DMS 273 (cell line): ENCODE measurements around the gene MB21D2.

ENCODE experiments used
- DNase-seq: peaks from one replicate; lab custom pipeline; 2025; ENCODE audit not compliant: unreplicated experiment; lab: John Stamatoyannopoulos, UW

The MB21D2 gene

DNA sequence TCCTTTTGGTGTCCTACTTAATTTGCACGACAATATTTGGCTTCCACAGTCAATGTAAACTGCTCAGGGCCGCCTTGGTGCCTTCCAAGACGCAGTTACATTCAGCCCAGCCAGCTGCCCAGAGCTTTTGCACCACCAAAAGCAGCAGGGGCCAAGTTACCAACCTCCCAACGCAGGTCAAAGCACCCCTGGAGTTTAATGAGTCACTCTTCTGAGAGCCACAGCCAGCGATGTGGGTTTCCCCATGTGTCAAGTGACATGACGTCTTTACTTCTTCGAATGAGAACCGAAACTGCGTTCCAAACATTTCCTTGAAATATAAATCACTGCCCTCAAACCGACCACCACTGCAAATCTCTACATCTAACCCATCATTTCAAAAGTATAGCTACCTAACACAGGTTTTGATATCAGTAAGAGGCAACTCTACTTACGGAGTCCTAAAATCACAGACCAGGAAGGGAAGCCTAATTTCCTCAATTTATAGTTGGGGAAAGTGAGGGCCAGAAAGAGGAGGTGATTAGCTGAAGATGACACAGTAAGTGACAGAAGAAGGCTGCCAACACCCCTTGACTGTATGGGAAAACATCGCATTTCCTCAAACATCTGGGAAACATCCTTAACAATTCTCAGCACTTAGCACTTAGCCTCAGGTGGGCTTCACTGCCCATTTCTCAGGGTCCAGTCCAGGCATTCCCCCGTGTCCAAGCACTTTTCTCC, 24.5 kb downstream of the MB21D2 start:
- DNase-seq, result peak; percentile 57

GRCh38 chr3:192890347-192891335, 27.0 kb downstream of the MB21D2 start:
- DNase-seq, result no peak

GRCh38 chr3:192889679-192890078, 28.0 kb downstream of the MB21D2 start:
- DNase-seq, result no peak

DNA sequence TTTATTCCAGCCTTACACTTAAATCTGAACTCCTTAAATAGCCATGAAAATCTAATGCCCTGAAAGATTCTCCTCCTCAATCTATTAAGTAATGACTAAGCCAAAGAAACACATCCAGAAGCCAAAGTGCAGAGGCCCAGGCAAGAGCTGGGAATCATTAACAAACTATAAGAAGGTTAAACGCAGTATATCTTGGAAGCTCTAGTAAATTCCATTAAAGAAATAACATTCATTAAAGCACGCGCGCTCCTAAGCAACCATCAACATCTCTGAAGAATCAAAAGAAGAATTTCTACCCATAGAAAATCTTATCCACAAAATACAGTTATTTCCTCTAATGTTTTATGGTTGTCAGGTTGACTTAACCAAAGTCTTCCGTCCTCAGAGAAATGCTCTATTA, 29.5 kb downstream of the MB21D2 start:
- DNase-seq, result no peak

- DNase-seq, result no peak
These were observed 30.0 kb downstream of the MB21D2 start for GRCh38 chr3:192887701-192888100.

DNA sequence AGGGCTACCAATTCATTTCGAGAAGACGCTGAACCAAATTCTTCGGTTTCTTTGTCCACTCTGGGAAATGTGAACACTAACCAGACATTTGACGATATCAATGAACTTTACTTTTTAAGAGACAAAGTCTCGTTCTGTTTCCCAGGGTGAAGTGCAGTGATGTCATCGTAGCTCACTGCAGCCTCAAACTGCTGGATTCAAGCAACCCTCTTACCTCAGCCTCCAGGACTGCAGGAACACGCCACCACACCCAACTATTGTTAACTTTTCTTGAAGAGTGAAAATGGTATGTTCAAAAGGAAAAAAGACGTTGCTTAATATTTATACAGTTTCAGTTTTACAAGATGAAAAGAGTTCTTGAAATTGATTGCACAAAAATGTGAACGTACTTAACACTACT, 30.6 kb downstream of the MB21D2 start:
- DNase-seq, result no peak

DNA sequence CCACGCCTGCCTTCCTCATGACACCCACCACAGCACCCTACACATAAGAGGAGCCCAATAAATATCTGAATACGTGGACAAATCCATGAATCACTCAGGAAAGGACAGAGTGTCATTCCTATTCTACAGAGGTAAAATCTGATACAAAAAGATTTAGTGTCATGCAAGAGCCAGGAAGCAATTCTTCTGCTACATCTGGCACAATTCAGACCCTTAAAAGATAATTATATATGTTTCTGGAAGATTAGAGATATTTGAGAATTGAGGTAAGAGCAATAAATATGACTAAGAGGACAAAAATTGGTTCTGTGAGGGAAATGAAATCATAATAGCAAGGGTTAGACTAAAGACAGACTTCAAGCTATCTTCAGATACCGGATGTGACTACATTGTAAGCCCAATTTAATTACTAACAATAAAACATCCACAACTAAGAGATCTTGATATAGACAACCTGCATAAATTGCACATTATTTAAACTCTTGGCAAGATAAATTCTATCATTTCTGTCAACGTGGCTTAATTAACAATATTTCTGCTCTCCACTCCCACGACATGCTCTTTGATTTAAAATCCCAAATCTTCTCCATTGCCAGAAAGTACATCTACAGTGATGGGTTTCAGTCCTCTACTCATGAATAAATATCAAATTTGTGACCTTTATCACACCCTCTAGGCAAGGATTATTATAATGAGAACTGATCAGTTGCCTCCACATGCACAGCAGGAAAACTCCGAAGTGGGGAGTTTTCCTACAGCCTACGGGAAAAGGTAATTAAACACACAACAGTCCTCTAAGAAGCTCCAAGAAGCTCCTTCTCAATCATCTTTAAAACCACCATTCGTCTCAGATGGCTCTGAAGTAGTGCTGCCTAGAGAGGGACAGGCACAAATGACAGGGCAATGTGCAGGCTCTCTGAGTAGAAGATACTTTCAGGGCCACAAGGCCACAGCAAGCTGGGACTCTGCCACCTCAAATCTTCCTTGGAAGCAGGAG, 32.6 kb downstream of the MB21D2 start:
- no peak for DNase-seq

DNA sequence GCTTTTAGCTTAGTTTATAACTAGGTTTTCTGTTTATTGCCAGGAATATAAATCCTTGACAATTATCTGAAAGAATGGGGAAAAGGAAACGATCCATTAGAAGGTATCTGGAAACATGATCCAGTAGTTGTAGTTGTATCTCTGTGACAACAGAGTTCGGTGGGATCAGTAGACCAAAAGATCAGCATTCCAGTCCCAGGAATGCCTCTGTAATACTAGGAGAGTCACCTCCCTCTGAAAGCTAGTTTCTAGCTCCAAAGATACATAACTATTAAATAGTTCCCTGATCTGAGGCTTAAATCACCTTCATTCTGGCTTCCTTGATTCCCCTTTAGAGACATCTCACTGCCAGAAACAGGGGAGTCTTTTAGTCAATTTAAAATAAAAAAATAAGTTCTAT, 34.1 kb downstream of the MB21D2 start:
- no peak for DNase-seq

GRCh38 chr3:192881159-192881786, 36.4 kb downstream of the MB21D2 start:
- no peak for DNase-seq

DNA sequence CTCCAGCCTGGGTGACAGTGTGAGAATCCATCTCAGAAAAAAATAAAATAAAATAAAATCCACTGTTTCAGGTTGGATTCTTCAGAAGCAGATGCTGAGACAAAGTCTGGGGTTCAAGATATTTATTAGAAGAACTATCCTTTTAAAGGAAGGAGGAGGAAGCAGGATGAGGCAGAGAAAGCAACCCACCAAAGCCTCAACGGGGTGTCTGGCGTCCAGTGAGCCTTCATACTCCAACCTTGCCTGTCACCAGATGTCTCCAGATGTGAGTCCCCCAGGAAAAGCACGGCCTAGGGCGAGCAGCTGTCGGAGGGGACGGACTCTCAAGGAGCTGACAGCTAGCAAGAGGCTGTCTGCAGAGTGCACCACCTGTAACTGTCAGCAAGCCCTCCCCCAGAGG, 37.3 kb downstream of the MB21D2 start:
- DNase-seq, result no peak

GRCh38 chr3:192879346-192880031, 38.2 kb downstream of the MB21D2 start:
- DNase-seq, result peak; percentile 26

DNA sequence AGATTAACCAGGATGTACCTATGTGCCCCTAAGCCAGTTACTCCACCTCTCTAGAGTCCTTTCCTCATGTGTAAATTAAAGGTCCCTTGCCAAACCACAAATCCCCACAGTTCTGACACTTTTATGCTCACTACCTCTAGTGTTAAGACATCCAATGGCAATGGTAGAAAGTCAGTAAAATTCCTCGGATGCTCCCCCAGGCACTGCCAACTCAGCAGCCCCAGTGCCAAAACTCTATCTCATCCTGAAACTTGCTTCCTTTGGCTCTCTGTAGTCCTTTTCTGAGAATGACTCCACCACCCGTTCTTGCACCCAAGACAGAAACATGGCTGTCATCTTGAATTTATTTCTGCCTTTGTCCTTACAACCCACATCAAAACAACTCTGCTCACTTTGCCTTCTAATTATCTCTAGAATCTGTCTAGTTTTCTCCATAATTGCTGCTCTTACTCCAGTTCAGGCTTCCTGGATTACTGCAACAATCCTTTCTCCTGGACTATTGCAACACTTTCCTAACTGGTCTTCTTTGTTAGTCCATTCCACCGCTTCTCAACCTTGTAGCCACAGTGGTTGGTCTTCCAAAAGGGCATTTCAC, 41.6 kb downstream of the MB21D2 start:
- DNase-seq, result no peak

DNA sequence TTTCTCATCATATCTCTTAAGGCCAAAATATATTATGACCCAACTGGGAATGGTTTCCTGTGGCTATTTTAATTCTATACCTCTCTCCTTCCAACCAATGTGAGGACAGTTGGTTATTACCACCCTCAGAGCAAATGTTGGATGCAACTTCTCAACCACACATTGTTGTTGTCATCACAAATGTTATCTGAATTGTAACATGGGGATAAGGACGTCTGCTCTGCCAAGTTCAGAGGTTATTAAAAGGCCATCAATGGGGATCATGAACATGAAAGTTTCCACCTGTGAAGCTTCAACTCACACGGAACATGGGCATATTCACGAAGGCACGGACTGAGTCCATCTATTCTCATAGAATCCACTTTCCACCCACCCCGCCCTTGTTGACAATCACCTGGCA, 46.8 kb downstream of the MB21D2 start:
- no peak for DNase-seq

DNA sequence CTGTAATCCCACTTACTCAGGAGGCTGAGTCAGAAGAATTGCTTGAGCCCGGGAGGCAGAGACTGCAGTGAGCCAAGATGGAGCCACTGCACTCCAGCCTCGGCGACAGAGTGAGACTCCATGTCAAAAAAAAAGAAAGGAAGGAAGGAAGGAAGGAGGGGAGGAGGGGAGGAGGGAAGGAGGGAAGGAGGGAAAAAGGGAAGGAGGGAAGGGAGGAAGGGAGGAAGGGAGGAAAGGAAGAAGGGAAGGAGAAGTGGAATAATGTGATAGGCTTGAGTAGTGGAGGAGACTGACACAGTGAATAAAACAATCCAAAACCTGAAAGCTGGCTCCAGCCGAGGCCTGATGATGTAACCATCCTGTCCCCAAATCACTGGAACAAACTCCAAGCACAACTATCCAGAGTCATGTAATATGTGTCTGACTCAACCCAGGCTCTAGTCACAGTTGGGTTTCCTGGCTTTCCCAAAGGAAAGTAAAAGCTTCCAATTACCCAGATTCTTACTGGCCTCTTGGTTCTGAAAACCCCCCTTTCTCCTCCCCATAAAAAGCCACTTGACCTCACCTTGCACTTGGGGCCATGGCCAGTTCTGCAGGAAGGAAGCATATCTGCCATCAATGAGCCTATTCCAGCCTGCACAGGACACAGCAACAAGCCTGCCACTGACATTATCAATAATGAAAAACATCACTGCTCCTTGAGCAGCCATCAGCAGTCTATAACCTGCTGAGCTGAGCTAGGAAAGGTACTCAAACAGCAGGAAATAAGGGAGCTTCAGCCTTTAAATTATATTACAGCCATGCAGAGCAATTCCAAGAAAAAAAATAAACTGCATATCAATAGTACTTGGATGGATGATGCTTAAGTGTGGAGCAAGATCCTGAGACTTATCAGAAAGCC, 48.3 kb downstream of the MB21D2 start:
- DNase-seq, result no peak

DNA sequence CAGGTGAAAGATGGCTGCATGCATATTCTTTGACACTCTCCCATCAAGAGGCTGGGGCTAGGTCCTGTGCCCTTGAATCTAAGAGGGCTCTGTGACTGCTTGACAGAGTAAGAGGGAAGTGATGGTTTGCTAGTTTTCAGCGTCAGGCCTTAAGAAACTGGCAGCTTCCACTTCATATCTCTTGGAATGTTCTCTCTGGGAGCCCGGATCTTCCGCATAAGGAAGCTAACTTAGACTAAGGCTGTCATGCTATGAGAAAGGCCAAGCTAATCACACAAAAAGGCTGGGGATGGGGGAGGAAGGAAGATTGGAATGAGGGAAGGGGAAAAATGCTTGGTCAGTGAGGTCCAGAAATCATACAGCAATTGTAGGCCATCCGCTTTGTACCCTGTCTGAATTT, 50.0 kb downstream of the MB21D2 start:
- no peak for DNase-seq

- DNase-seq, result peak; percentile 71
These were observed 50.9 kb downstream of the MB21D2 start for GRCh38 chr3:192866804-192867203.

DNA sequence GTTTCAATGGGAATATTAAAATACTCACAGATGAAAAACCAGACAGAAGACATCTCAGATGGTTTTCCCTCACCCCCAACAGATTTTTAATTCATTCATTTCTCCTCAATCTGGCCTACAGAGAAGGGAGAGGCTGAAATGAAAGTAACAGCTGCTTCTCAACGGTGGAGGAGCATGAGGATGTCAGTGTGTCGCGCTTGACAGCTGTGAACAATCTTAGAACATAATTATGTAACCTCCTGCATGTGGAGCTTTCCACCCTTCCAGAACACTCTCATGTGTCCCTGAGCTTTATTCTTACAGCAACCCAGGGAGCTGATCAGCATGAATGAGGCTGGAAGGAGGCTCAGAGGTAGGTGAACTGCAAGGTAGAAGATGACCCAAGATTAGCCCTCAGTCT, 52.7 kb downstream of the MB21D2 start:
- peak; percentile 89 for DNase-seq

DNA sequence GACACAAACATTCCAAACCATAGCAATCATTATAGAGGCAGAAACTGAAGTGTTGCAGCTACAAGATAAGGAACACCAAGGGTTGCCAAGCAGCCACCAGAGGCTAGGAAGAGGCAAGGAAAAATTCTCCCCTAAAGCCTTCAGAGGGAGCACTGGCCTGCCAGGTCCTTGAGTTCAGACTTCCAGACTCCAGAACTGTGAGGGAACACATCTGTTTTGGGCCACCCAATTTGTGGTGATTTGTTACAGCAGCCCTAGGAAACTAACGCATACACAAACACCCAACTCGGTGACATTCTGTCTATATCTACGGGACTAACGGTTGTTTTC, 54.6 kb downstream of the MB21D2 start:
- DNase-seq, result no peak
